Right lung (tissue), 10 donors: ENCODE measurements around the gene BRK1. TPM values are rescaled to one million over a fixed set of nuclear protein-coding genes. Genes with fewer than 3 reads are reported as not detected.
A peak's percentile ranks its signal among the peaks of the same experiment; 100 is the strongest.
"Not testable (repeated sequence)": the region's sequence is repeated elsewhere in the genome, so short reads cannot be mapped to it uniquely, and the experiment has no call there.

Experiments used
- DNase-seq, 2 donors: peaks; one replicate each; pipeline ENCODE4 v3.0.0-alpha.2; 2013
- long read RNA-seq, 8 donors: transcript quantifications; one replicate each; lab custom pipeline, GENCODE V29; 2026
- polyA plus RNA-seq, 5 donors: library from polyadenylated mRNA; unstranded; fragments of 120-200 nt; gene quantifications; one replicate each; pipeline versions ENCODE4 v1.2.1 to v1.2.3, GENCODE V29; 2013; ENCODE audit warnings: inconsistent platforms in 1 of 5, low replicate concordance in 1 of 5; ENCODE audit not compliant: insufficient read length in 5 of 5, insufficient read depth in 1 of 5

BRK1 gene
- polyA plus RNA-seq, result 100 to 1,000 TPM; 180 to 216 (median 201) TPM
- long read RNA-seq, donor 1, transcript BRK1-201 (3 exons, 1,233 nt), result major isoform, 238 of 238 reads
- long read RNA-seq, donor 1, partial matches to known transcripts, result 0 of 238 reads
- long read RNA-seq, donor 1, other reads (novel, unspliced or antisense), result 0 of 238 reads
- long read RNA-seq, donor 2, transcript BRK1-201 (3 exons, 1,233 nt), result major isoform, 145 of 165 reads
- long read RNA-seq, donor 2, partial matches to known transcripts, result 8 of 165 reads
- long read RNA-seq, donor 2, other reads (novel, unspliced or antisense), result 12 of 165 reads
- long read RNA-seq, donor 3, transcript BRK1-201 (3 exons, 1,233 nt), result major isoform, 192 of 294 reads
- long read RNA-seq, donor 3, partial matches to known transcripts, result 102 of 294 reads
- long read RNA-seq, donor 3, other reads (novel, unspliced or antisense), result 0 of 294 reads
- long read RNA-seq, donor 4, transcript BRK1-201 (3 exons, 1,233 nt), result major isoform, 101 of 101 reads
- long read RNA-seq, donor 4, partial matches to known transcripts, result 0 of 101 reads
- long read RNA-seq, donor 4, other reads (novel, unspliced or antisense), result 0 of 101 reads
- long read RNA-seq, donor 5, transcript BRK1-201 (3 exons, 1,233 nt), result major isoform, 227 of 233 reads
- long read RNA-seq, donor 5, partial matches to known transcripts, result 0 of 233 reads
- long read RNA-seq, donor 5, other reads (novel, unspliced or antisense), result 6 of 233 reads
- long read RNA-seq, donor 6, transcript BRK1-201 (3 exons, 1,233 nt), result major isoform, 212 of 217 reads
- long read RNA-seq, donor 6, partial matches to known transcripts, result 0 of 217 reads
- long read RNA-seq, donor 6, other reads (novel, unspliced or antisense), result 5 of 217 reads
- long read RNA-seq, donor 7, transcript BRK1-201 (3 exons, 1,233 nt), result major isoform, 101 of 108 reads
- long read RNA-seq, donor 7, partial matches to known transcripts, result 0 of 108 reads
- long read RNA-seq, donor 7, other reads (novel, unspliced or antisense), result 7 of 108 reads
- long read RNA-seq, donor 8, transcript BRK1-201 (3 exons, 1,233 nt), result major isoform, 83 of 91 reads
- long read RNA-seq, donor 8, partial matches to known transcripts, result 8 of 91 reads
- long read RNA-seq, donor 8, other reads (novel, unspliced or antisense), result 0 of 91 reads

DNA sequence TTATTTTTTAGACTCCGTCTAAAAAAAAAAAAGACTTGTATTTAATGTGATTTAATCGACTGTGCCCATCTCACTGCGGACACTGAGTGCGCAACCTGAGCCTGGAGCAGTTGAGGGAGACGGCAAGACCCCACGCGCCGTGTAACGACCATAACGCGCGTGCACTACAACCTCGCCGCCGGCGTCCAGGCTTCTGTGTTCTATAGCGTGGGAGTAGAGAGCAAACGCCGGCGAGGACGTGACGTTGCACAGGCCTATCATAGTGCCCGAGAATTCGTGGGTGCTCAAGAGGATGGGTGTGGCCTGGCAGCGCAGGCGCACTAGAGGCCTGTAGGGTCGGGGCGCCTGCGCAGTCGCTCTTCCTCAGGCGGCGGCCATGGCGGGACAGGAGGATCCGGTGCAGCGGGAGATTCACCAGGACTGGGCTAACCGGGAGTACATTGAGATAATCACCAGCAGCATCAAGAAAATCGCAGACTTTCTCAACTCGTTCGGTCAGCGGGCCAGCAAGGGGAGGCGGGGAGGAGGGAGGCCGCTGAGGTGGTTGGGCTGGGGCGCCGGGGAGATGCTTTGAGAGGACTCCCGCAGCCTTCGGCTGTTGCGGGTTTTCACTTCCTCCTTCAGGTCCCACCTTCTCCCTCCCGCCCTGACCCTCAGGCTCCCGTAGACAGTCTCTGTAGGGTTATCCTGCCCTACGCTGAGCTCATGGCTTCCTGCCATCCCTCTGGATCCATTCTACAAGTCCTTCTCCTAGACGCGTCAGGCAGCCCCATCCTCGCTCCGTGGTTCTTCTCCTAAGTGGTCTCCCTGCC, at the start of gene BRK1:
TSS of gene BRK1 (plus strand) at position 350 of the 812 bp plus-strand sequence. CDS start at position 377, 27 bp downstream.
- DNase-seq, result peak; percentile 94

DNA sequence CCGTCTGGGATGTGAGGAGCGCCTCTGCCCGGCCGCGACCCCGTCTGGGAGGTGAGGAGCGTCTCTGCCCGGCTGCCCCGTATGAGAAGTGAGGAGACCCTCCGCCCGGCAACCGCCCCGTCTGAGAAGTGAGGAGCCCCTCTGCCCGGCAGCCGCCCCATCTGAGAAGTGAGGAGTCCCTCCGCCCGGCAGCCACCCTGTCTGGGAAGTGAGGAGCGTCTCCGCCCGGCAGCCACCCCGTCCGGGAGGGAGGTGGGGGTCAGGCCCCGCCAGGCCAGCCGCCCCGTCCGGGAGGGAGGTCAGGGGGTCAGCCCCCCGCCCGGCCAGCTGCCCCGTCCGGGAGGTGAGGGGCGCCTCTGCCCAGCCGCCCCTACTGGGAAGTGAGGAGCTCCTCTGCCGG, 45.4 kb upstream of the BRK1 start:
- not testable (repeated sequence) for DNase-seq

DNA sequence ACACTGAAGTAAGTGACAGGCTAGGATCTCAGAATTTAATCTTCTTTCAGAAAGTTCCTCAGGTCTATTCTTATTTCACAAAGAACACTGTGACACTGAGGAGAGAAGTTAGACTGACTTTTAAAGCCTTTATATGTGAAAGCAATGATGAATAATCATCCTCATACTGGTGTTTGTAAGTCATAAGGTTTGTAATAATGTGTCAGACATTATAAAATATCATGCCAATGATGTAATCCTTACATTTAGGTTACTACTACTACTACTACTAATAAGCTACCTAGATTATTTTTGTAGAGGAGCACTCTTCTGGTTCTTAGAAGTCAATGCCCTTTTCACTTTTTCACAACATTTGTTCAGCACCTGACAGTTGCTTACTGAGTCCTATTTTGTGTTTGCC, 40.8 kb upstream of the BRK1 start:
- DNase-seq, result no peak

DNA sequence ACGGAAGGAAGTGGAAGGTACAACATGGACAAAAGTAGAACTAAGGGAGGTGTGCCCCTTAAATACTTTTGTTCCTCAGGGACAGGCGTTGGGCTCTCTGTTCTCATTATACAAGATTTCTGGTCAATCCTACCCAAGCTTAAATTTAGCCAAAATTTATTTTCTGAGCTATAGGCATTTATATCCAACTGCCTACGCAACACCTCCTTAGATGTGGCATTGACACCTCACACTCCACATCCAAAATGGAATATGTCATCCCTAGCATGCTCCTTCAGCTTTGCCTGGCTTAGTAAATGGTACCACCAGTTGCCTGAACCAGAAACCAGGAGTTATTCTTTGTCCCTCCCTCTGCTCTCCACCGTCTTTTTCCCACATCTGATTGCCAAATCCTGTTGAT, 33.6 kb upstream of the BRK1 start:
- DNase-seq, result no peak

DNA sequence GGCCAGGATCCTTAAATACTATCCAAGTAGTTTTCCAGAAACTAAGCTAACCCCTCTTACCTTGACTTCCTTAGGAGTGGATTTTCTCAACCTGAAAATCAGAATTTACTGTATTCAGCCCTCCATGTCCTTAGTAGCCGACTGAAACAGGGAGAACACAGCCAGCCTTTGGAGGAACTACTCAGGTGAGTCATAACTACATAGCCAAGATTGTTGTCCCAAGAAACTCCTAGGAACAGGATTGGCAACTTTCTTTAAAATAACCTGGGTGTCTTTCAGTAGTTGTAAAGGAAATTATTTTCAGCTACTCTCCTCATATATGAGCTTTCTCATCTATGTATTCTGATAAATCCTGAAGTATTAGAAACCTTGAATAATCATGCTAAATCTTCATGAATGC, 29.7 kb upstream of the BRK1 start:
- DNase-seq, result no peak

DNA sequence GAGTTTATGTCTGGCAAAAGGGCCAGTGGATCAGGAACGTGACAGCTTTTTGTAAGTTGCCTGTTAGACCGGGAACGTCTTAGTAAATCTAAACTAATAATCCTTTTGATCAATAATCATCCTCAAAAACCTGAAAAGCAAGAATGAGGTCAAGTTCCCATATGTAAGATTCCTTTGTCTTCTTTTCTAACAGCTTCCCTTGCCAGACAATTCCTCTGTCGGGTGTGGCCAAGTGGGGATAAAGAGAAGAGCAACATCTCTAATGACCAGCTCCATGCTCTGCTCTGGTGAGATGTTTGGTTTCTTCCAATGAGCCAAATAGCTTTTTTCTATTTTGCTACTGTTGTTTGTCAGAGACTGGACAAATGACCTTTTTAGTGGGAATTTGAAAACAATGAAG, 27.2 kb upstream of the BRK1 start:
- DNase-seq, result no peak

DNA sequence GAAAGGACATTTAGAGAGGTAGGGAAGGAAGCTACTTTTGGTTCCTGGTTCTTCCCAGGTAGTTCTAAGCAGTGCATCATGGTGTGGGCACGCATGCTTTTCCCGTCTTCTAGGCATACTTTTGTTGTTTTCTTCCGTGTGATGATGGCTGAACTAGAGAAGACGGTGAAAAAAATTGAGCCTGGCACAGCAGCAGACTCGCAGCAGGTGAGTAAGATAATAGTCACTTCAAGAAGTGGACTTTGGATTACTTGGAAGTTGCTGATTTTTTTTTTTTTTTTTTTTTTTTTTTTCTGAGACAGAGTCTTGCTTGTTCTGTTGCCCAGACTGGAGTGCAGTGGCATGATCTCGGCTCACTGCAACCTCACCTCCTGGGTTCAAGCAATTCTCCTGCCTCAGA, 25.3 kb upstream of the BRK1 start:
- no peak for DNase-seq

DNA sequence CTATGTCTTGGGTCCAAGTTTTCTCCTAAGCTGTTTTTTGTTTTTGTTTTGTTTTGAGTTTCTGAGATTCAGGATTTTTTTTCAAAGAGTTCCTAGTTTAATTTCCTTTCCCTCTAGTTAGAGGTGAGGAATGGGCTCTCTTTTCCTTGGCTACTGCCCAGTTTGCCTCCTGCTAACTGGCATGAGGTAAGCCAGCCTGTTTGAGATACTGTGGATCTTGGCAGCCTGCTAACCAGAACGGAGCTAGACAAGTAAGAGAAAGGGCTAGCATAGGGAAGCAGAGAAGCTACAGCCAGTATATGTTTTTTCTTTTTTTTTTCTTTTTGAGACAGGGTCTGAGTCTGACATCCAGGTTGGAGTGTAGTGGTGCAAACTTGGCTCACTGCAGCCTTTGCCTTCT, 24.7 kb upstream of the BRK1 start:
- DNase-seq, result not testable (repeated sequence)

DNA sequence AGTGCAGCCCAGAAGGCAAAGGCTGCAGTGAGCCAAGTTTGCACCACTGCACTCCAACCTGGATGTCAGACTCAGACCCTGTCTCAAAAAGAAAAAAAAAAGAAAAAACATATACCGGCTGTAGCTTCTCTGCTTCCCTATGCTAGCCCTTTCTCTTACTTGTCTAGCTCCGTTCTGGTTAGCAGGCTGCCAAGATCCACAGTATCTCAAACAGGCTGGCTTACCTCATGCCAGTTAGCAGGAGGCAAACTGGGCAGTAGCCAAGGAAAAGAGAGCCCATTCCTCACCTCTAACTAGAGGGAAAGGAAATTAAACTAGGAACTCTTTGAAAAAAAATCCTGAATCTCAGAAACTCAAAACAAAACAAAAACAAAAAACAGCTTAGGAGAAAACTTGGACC, 24.1 kb upstream of the BRK1 start:
- DNase-seq, result not testable (repeated sequence)

DNA sequence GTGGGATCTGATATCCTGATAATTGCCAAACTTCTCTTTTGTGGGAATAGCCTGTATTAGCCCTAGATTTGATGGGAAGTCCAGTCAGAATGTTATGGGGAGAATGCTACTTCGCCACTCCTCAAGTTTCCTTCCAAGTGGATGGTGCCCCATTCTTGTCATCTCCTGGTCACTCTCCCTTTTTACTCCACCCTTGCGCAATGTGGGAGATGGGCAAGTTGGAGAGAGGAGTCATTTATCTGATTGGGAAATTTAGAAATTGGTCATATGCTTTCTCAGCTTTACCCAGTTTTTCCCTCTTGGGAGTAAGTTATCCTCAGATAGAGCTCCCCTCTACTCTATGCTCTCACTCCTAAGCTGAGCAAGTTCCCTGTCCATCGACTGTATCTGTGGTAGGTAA, 21.8 kb upstream of the BRK1 start:
- DNase-seq, result no peak

DNA sequence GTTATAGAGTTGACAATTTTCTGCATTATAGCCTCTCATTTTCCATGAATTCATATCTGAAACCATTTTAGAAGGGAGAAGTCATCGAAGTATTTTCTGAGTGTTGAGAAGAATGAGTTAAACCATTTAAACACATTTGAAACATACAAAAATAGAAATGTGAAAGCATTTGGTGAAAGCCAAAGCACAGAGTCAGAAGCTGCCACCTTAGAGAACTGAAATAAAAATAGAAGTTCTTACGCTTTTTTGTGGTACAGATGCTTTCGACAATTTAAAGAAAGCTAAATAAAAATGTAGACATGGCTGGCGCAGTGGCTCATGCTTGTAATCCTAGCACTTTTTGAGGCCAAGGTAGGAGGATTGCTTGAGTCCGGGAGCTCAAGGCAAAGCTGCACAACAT, 16.4 kb upstream of the BRK1 start:
- DNase-seq, result no peak

DNA sequence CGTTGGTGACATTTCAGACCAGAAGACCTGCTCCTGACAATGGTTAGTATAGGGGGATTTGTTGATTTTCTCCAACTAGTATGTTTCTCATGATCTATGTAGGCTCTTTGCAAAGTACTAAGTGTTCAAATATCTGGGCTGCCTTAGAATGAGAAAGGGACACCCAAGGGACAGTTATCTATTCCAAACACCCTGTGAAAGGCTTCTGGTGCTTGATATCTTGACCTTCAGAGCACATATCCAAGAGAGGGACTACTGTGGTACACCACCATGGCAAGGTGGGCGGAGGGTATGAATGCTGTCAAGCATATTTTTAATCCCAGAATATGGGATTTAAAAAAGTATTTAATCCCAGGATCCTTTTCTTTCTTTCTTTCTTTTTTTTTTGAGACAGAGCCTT, 8.6 kb upstream of the BRK1 start:
- DNase-seq, result no peak

DNA sequence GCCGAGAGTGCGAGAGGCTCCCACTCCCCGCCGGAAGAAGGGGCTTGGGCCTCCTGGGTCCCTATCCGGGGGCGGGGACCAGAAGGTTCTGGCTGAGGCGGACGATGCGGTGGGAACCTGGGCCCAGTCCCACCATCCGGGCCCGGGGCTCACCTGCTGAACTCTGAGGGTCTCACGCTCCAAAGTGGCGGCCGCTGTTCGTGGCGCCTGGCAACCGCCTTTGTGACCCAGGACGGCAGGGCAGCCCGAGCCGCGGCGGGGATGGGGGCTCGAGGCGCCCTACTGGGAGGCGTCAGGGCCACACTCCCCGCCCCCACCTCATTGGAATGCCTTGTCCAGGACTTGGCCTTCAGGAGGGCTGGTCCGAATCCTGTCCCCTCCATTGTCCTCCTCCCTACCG, 7.4 kb upstream of the BRK1 start, which contains the start of gene FANCD2OS:
TSS of gene FANCD2OS (minus strand) at position 165 of the 400 bp plus-strand sequence. CDS start 3,481 bp downstream, outside the sequence.
- DNase-seq, result no peak

DNA sequence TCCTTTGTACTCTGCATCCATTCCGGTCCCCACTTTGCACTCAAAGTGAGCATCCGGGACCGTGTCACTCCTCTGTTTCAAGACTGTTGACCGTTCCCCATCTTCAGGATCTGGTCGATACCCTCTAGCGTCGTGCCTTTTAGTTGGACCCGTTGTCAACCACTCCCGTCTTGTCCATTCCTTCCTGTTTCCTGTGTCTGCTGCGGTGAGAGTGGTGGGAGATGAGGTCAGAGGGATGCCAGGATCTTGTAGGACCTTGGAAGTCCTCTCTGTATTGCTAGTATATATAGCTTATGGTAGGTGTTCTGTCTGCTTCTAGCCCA, 624 bp downstream of the BRK1 start:
- DNase-seq, result no peak

DNA sequence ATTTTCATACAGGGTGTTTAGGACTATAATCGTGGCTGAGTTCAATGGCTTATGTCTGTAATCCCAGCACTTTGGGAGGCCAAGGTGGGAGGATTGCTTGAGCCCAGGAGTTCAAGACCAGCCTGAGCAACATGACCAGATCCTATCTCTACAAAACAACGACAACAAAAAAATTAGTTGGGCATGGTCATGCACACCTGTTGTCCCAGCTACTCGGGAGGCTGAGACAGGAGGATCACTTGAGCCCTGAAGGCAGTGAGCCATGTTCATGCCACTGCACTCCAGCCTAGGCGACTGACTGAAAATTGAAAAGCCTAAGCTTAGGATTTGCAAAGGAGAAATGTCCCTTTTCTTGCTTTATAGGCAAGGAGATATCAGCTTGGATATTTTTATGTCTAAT, 1.5 kb downstream of the BRK1 start:
- no peak for DNase-seq

DNA sequence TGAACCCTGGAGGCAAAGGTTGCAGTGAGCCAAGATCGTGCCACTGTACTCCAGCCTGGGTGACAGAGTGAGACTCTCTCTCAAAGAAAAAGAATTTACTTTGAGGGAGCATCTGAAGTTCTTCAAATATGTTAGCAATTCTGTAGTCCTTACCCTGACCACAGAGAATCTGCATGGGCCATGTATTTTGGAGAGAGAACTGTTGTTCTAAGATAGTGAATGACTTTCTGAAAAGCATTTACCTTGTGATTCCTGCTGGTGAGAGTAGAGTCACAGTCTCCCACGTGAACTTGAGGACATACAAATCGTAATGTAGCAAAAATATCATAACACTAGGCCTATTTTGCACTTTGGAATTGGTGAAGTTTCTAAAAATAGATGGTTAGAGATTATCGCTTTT, 3.9 kb downstream of the BRK1 start:
- DNase-seq, result no peak

DNA sequence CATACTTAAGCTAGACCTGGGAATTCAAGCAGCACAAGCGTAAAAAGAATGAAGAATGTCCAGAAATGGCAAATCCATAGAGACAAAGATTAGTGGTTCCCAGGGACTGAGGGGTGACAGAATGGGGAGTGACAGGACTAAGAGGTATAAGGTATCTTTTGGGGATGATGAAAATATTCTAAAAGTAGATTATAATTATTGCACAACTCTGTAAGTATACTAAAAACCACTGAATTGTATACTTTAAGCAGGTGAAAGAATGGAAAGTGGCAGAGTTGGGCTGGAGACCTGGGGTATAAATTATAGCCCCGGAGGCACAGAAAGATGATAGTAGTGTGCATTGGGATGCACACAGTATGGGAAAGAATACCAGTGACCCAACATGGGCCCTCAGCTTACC, 5.6 kb downstream of the BRK1 start:
- DNase-seq, result no peak

DNA sequence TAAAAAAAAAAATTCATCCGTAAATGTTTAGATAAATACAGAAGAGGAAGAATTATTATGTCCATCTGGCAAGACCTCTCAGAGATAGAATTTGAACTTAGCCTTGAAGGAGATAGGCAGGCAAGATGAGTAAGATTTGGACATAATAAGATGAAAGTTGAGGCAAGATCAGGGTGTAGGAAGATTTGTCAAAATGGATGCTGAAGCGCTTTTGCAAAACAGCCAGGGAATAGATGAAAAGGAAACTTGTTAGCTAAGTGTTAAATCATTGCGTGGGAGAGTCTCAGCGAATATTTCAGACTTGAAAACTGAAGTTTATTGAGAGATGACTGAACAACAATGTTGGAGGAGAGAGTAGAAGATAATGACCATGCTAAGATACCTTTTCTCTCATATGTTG, 7.2 kb downstream of the BRK1 start:
- DNase-seq, result no peak

DNA sequence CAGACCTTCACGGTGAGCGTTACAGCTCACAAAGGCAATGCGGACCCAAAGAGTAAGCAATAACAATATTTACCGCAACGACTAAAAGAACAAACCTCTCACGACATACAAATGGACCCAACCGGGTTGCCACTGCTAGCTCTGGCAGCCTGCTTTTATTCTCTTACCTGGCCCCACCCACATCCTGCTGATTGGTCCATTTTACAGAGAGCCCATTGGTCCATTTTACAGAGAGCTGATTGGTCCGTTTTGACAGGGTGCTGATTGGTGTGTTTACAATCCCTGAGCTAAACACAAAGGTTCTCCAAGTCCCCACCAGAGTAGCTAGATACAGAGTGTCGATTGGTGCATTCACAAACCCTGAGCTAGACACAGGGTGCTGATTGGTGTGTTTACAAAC, 20.4 kb downstream of the BRK1 start:
- DNase-seq, result not testable (repeated sequence)

DNA sequence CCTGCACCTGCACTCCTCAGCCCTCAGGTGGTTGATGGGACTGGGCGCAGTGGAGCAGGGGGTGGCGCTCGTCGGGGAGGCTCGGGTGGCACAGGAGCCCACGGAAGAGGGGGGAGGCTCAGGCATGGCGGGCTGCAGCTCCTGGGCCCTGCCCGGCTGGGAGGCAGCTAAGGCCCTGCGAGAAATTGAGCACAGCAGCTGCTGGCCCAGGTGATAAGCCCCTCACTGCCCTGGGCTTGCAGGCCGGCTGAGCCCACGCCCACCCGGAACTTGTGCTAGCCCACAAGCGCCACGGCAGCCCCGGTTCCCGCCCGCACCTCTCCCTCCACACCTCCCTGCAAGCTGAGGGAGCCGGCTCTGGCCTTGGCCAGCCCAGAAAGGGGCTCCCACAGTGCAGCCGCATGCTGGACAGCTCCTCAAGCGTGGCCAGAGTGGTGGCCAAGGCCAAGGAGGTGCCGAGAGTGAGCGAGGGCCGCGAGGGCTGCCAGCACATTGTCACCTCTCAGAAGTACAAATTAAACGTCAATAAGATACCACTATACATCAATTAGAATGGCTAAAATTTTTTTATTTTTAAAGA, 21.0 kb downstream of the BRK1 start:
- DNase-seq, result no peak

DNA sequence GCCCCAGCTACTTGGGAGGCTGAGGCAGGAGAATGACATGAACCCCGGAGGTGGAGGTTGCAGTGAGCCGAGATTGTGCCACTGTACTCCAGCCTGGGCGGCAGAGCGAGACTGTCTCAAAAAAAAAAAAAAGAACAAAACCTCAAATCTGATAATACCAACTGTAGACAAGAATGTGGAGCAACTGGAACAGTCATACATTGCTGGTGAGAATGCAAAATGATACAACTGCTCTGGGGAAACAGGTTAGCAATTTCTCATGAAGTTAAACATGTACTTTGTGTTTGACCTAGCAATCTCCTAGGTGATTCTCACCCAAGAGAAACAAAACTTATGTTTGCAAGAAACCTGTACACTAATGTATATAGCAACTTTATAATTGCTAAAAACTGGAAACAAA, 21.7 kb downstream of the BRK1 start:
- DNase-seq, result no peak
